Nephron progenitor cell (in vitro differentiated cells): ENCODE data around the gene VMP1.

Experiments used
- DNase-seq: peaks from one replicate; pipeline ENCODE4 v3.0.0; 2021
- H3K27ac Mint-ChIP-seq: 2 replicates; pipeline ENCODE4 v1.8.0; 2021; ENCODE audit warnings: mild to moderate bottlenecking, moderate library complexity, mixed read lengths
- H3K27me3 Mint-ChIP-seq: 2 replicates; pipeline ENCODE4 v1.8.0; 2021; ENCODE audit warnings: mild to moderate bottlenecking, low read depth, mixed read lengths; ENCODE audit not compliant: poor library complexity
- H3K36me3 Mint-ChIP-seq: 2 replicates; pipeline ENCODE4 v1.8.0; 2021; ENCODE audit warnings: low read depth, mixed read lengths
- H3K4me1 Mint-ChIP-seq: 2 replicates; pipeline ENCODE4 v1.8.0; 2021; ENCODE audit warnings: mixed read lengths
- H3K4me3 Mint-ChIP-seq: 2 replicates; pipeline ENCODE4 v1.8.0; 2021; ENCODE audit warnings: mild to moderate bottlenecking, moderate library complexity, mixed read lengths
- H3K9me3 Mint-ChIP-seq: 2 replicates; pipeline ENCODE4 v1.8.0; 2021; ENCODE audit warnings: mild to moderate bottlenecking, moderate library complexity, mixed read lengths
- CTCF ChIP-seq: fragments of 200-600 bp; sonication (generic); IDR thresholded peaks from 2 replicates; pipeline ENCODE4 v1.5.0; 2021; ENCODE audit warnings: antibody characterized with exemption

VMP1 gene

GRCh38 chr17:59878624-59879023 lies 171.2 kb downstream of the VMP1 start:
- no peak for DNase-seq
- H3K9me3 Mint-ChIP-seq: no peaks in the 10 kb centered on the region
- H3K27ac Mint-ChIP-seq: no peak overlapping the region
- H3K27me3 Mint-ChIP-seq: no peaks in the 10 kb centered on the region
- no peak for TF ChIP-seq CTCF
- H3K36me3 Mint-ChIP-seq: peaks cover 38% of the 10 kb centered on the region
- no peaks in the 10 kb centered on the region for H3K4me1 Mint-ChIP-seq
- H3K4me3 Mint-ChIP-seq: no peak overlapping the region

GRCh38 chr17:59884861-59885260 lies 177.4 kb downstream of the VMP1 start:
- Mint-ChIP-seq H3K36me3 (peaks cover 41% of the 10 kb centered on the region), H3K4me1 (no peaks in the 10 kb centered on the region), H3K27ac (no peak overlapping the region), H3K4me3 (no peak overlapping the region), H3K9me3 (no peaks in the 10 kb centered on the region), H3K27me3 (no peaks in the 10 kb centered on the region)
- no peak for TF ChIP-seq CTCF
- DNase-seq: no peak

- H3K27ac Mint-ChIP-seq: peak overlapping the region; percentile 16
- peaks cover 17% of the 10 kb centered on the region for H3K4me1 Mint-ChIP-seq
- peaks cover 39% of the 10 kb centered on the region for H3K36me3 Mint-ChIP-seq
- H3K4me3 Mint-ChIP-seq: no peak overlapping the region
- TF ChIP-seq CTCF: no peak
- H3K9me3 Mint-ChIP-seq: no peaks in the 10 kb centered on the region
- H3K27me3 Mint-ChIP-seq: no peaks in the 10 kb centered on the region
- no peak for DNase-seq
Measured at GRCh38 chr17:59888145-59888750, 180.8 kb downstream of the VMP1 start.

GRCh38 chr17:59890720-59891119 lies 183.3 kb downstream of the VMP1 start:
- H3K9me3 Mint-ChIP-seq: no peaks in the 10 kb centered on the region
- DNase-seq: no peak
- peaks cover 34% of the 10 kb centered on the region for H3K36me3 Mint-ChIP-seq
- TF ChIP-seq CTCF: no peak
- H3K27me3 Mint-ChIP-seq: no peaks in the 10 kb centered on the region
- peaks cover 33% of the 10 kb centered on the region for H3K4me1 Mint-ChIP-seq
- no peak overlapping the region for H3K27ac Mint-ChIP-seq
- peak overlapping the region; percentile 32 for H3K4me3 Mint-ChIP-seq
